K562 (cell line): ENCODE data around the gene SYNGR4. TPM values are rescaled to one million over a fixed set of nuclear protein-coding genes. Genes with fewer than 3 reads are reported as not detected.

ENCODE experiments used
- AFF1 ChIP-seq, 2 experiments: fragments of 450-650 bp; IDR thresholded peaks; 2 replicates each; pipeline ENCODE4 v1.6.1; 2018; ENCODE audit warnings: mild to moderate bottlenecking in 2 of 2, low read depth in 1 of 2; ENCODE audit not compliant: partially characterized antibody in 2 of 2
- ATF1 ChIP-seq, 2 experiments: fragments of 450-650 bp in 1 of 2; IDR thresholded peaks; 2 replicates each; pipeline ENCODE4 v1.6.1; 2016; ENCODE audit warnings: missing compliant biosample characterization in 1 of 2, missing genetic modification characterization in 1 of 2
- CREBBP ChIP-seq: IDR thresholded peaks from one replicate; pipeline ENCODE4 v1.6.1; 2012; ENCODE audit warnings: low read depth, mild to moderate bottlenecking, control low read depth, inconsistent platforms, low read length
- EP300 ChIP-seq: IDR thresholded peaks from 2 replicates; pipeline ENCODE4 v1.6.1; 2012; ENCODE audit warnings: low read length, improper control_type of control experiment
- ESRRA ChIP-seq: fragments of 450-650 bp; IDR thresholded peaks from 2 replicates; pipeline ENCODE4 v1.6.1; 2014; ENCODE audit warnings: low read depth, mild to moderate bottlenecking, moderate library complexity, borderline replicate concordance
- HMG20B ChIP-seq: fragments of 250-450 bp; sonication (Bioruptor Pico); IDR thresholded peaks from 2 replicates; pipeline ENCODE4 v1.5.0; 2021; ENCODE audit warnings: mild to moderate bottlenecking
- HNRNPL ChIP-seq: fragments of 200-400 bp; formaldehyde crosslinking; IDR thresholded peaks from 2 replicates; pipeline ENCODE4 v1.6.1; 2017; ENCODE audit warnings: low read depth, mild to moderate bottlenecking, low read length
- MCM7 ChIP-seq, 2 experiments: fragments of 450-650 bp; IDR thresholded peaks; 2 replicates each; pipeline ENCODE4 v1.6.1; 2016 to 2018
- POLR2H ChIP-seq: IDR thresholded peaks from 2 replicates; pipeline ENCODE4 v1.6.1; 2016; ENCODE audit warnings: missing genetic modification characterization, low read depth, mild to moderate bottlenecking, control low read depth, missing compliant biosample characterization, moderate library complexity
- RFX5 ChIP-seq: IDR thresholded peaks from 2 replicates; pipeline ENCODE4 v1.6.1; 2011; ENCODE audit warnings: low read depth, mild to moderate bottlenecking, improper control_type of control experiment, low read length
- SMARCE1 ChIP-seq: fragments of 450-650 bp; IDR thresholded peaks from 2 replicates; pipeline ENCODE4 v1.7.1; 2016; ENCODE audit warnings: mild to moderate bottlenecking
- STAG1 ChIP-seq: sonication (generic); formaldehyde crosslinking; IDR thresholded peaks from 2 replicates; pipeline ENCODE4 v1.5.0; 2020; ENCODE audit warnings: missing genetic modification reagents, borderline replicate concordance
- ZEB2 ChIP-seq: fragments of 450-650 bp; IDR thresholded peaks from 2 replicates; pipeline ENCODE4 v1.6.1; 2016
- ZNF583 ChIP-seq: fragments of 250-450 bp; sonication (Bioruptor Pico); IDR thresholded peaks from 2 replicates; pipeline ENCODE4 v1.4.0; 2020
- ZNF592 ChIP-seq: fragments of 450-650 bp; IDR thresholded peaks from 2 replicates; pipeline ENCODE4 v1.6.1; 2017; ENCODE audit warnings: antibody characterized with exemption, mild to moderate bottlenecking
- polyA plus RNA-seq, 8 experiments: library from polyadenylated mRNA; depleted of rRNA in 4 of 8; stranded (reverse) in 5 of 8; unstranded in 3 of 8; fragments of >200 nt; fragmentation: Nextera tagmentation in 2 of 8; fragmentation: Illumina TruSeq in 1 of 8; extraction: Ambion mirVana in 2 of 8; extraction: Trizol in 1 of 8; gene quantifications; 2 replicates each; pipeline versions ENCODE4 v1.2.1 to v1.2.3, GENCODE V29; 2011 to 2014; ENCODE audit warnings: inconsistent platforms in 1 of 8, missing spikeins in 1 of 8
- total RNA-seq, 7 experiments: library from RNA; depleted of rRNA in 6 of 7; stranded (reverse); fragments of >200 nt in 6 of 7; fragmentation: Illumina TruSeq in 2 of 7; extraction: Trizol in 2 of 7; gene quantifications; 2 replicates each; pipeline versions ENCODE4 v1.2.1 to v1.2.3, GENCODE V29; 2011 to 2021; ENCODE audit warnings: low replicate concordance in 1 of 7
- TF ChIP-seq, protein P1 (sequence below): fragments of 450-650 bp; formaldehyde crosslinking; IDR thresholded peaks from 2 replicates; pipeline ENCODE4 v1.4.0; 2022; ENCODE audit warnings: mild to moderate bottlenecking, moderate library complexity
- TF ChIP-seq, protein P2 (sequence below), 3 experiments: fragments of 200-800 bp in 1 of 3; sonication (Bioruptor generic) in 1 of 3; sonication (generic) in 1 of 3; formaldehyde crosslinking in 1 of 3; IDR thresholded peaks; 2 replicates each; pipeline versions ENCODE4 v1.6.1 to v1.8.0; 2016 to 2022; ENCODE audit warnings: mild to moderate bottlenecking in 2 of 3, missing compliant biosample characterization in 2 of 3, missing genetic modification characterization in 2 of 3, missing genetic modification reagents in 1 of 3

The SYNGR4 gene
- total and polyA plus RNA-seq, 9 of the 15 experiments (the other 6 are each of a cell fraction or from before 2014, with no cell fraction given): 0.07 to 0.14 TPM; not detected in 7

GRCh38 chr19:48332662-48333466 is 31.3 kb upstream of the SYNGR4 start (continued):
- TF ChIP-seq ATF1 (CRISPR knock-in tag; IDR thresholded peaks at IDR 0.05) (no peak), ATF1 (tag; IDR thresholded peaks at IDR 0.05) (peak; percentile 75), MCM7 (IDR thresholded peaks at IDR 0.05) (no peak), HNRNPL (no peak), CREBBP (no peak), RFX5 (no peak), SMARCE1 (no peak), ZNF592 (no peak), ZEB2 (peak; percentile 79), EP300 (peak; percentile 71), STAG1 (no peak), ZNF583 (no peak), POLR2H (tag) (peak; percentile 72), ESRRA (peak; percentile 77), AFF1 (IDR thresholded peaks at IDR 0.05; ENCODE audit: low read depth in 1 of 2, partially characterized antibody in 2 of 2) (peak in 1 of 2 experiments; percentile 48), HMG20B (CRISPR knock-in tag) (0 out of 2 replicates have a peak, but pooled peaks have one; percentile 51)
- TF ChIP-seq, protein P1, sequence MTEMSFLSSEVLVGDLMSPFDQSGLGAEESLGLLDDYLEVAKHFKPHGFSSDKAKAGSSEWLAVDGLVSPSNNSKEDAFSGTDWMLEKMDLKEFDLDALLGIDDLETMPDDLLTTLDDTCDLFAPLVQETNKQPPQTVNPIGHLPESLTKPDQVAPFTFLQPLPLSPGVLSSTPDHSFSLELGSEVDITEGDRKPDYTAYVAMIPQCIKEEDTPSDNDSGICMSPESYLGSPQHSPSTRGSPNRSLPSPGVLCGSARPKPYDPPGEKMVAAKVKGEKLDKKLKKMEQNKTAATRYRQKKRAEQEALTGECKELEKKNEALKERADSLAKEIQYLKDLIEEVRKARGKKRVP (CRISPR knock-in tag): no peak
- TF ChIP-seq, protein P2, sequence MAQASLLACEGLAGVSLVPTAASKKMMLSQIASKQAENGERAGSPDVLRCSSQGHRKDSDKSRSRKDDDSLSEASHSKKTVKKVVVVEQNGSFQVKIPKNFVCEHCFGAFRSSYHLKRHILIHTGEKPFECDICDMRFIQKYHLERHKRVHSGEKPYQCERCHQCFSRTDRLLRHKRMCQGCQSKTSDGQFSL (CRISPR knock-in tag; IDR thresholded peaks at IDR 0.05): no peak
- TF ChIP-seq, protein P2 (tag; IDR thresholded peaks at IDR 0.05): no peak
